HTR-8/SVneo (cell line): ENCODE data around the gene APOL2.
"Not testable (repeated sequence)": the region's sequence is repeated elsewhere in the genome, so short reads cannot be mapped to it uniquely, and the experiment has no call there.

Source experiments
- DNase-seq: peaks from one replicate; pipeline ENCODE4 v3.0.0; 2011; ENCODE audit warnings: low spot score, mixed read lengths; ENCODE audit not compliant: insufficient read length
- FAIRE-seq: peaks from 2 replicates; lab custom pipeline; 2011; peaks lifted over from hg19 to GRCh38; lab: Jason Lieb, UNC

APOL2 gene

DNA sequence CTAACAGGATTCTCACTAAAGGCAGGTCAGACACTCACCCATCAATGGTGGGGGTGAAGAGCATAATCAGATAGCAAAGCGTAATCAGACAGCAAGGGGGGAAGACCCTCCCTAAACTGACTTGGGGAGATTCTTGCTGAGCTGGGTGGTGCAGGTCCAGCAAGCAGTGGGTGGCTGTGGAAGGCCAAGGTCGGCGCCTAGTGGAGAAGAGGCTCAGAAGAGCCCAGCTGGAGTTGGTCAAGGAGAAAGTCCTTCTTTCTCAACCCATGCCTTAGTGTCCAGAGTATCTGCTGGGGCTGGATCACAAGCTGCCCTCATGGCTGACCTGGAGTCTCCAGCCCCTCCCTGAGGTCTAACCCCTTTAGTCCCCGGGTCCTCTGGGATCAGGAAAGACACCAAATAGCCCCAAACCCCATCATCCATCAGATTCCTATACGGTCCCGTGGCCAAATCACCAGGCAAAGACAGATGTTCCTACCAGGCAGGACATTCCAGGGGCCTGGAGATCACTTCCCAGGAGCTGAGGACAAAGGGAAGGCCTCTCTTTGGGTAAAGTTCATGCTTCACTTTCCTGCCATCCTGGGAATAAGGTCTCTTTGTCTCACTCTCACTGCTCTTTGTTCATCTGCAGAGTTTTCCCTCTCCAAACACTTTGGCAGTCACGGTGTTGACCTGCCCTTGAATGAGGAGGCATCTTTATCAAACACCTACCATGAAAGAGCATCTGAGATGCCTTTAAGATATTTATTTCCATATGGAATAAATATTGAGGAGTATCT lies 24.7 kb upstream of the APOL2 start:
- DNase-seq, FAIRE-seq: not testable (repeated sequence)

DNA sequence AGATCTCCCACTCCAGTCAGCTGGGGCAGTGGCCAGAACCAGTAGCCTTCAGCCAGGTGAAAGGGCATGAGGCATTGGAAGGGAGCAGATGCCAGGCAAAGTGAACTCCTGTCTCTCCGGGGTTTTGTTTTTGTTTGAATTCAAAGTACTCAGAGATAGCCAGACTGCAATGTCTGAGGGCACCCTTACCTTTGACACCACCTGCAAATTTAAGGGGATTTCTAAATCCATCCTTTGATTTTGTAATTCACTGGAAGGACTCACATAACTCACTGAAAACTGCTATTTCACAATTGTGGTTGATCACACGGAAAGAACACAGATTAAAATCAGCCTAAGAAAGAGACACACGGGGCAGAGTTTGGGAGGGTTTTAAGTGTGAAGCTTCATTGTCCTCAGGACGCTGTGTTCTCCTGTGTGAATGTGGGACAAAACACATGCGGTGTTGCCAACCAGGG lies 23.9 kb upstream of the APOL2 start:
- not testable (repeated sequence) for DNase-seq, FAIRE-seq

- DNase-seq, FAIRE-seq: not testable (repeated sequence)
These were observed 23.0 kb upstream of the APOL2 start for GRCh38 chr22:36262307-36262706.

- FAIRE-seq, result not testable (repeated sequence)
These were observed 22.3 kb upstream of the APOL2 start for GRCh38 chr22:36261675-36262074.

DNA sequence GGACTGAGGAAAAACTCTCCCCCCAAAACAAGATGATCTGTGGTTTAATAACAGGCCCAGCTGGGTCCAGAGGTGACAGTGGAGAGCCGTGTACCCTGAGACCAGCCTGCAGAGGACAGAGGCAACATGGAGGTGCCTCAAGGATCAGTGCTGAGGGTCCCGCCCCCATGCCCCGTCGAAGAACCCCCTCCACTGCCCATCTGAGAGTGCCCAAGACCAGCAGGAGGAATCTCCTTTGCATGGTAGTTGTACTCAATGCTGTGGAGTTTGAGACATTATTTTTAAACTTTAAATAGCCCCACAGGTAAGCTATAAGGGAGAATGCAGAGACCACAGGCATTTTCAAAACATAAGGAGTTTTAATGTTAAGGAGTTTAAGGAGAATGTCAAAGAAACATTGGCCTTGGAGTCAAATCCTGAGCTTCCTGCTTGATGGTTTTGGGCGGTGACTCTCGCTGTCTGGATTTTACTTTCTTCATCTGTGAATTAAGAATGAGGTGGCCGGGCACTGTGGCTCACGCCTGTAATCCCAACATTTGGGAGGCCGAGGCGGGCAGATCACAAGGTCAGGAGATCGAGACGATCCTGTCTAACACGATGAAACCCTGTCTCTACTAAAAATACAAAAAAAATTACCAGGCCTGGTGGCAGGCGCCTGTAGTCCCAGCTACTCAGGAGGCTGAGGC lies 20.4 kb upstream of the APOL2 start:
- no peak for DNase-seq
- FAIRE-seq, result no peak

More at GRCh38 chr22:36261675-36262074, 22.3 kb upstream of the APOL2 start:
- not testable (repeated sequence) for DNase-seq

- DNase-seq (no peak), FAIRE-seq (no peak)
These were observed 19.6 kb upstream of the APOL2 start for GRCh38 chr22:36258701-36259614.

GRCh38 chr22:36257948-36258670 lies 18.8 kb upstream of the APOL2 start:
- FAIRE-seq, result no peak
- no peak for DNase-seq

DNA sequence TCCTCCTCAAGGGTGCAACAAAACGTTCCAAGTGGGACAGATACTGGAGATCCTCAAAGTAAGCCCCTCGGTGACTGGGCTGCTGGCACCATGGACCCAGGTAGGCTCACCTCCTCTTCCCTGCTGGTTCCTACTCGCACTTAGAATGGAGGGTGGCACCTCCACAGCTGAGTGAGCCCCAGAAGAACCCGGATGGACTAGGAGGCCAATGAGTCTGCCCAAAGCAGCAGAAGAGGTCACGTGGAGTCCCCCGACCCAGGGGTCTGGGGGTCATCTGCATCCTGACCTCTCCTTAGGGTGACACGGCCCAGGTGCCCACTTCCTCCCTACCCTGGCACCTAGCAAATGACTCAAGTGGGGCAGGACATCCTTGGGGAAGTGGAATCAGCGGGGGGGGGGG lies 18.0 kb upstream of the APOL2 start:
- FAIRE-seq, result no peak
- no peak for DNase-seq

GRCh38 chr22:36256478-36256877 lies 17.2 kb upstream of the APOL2 start:
- DNase-seq (no peak), FAIRE-seq (no peak)

- not testable (repeated sequence) for FAIRE-seq
These were observed 16.2 kb upstream of the APOL2 start for GRCh38 chr22:36255572-36255971.

DNA sequence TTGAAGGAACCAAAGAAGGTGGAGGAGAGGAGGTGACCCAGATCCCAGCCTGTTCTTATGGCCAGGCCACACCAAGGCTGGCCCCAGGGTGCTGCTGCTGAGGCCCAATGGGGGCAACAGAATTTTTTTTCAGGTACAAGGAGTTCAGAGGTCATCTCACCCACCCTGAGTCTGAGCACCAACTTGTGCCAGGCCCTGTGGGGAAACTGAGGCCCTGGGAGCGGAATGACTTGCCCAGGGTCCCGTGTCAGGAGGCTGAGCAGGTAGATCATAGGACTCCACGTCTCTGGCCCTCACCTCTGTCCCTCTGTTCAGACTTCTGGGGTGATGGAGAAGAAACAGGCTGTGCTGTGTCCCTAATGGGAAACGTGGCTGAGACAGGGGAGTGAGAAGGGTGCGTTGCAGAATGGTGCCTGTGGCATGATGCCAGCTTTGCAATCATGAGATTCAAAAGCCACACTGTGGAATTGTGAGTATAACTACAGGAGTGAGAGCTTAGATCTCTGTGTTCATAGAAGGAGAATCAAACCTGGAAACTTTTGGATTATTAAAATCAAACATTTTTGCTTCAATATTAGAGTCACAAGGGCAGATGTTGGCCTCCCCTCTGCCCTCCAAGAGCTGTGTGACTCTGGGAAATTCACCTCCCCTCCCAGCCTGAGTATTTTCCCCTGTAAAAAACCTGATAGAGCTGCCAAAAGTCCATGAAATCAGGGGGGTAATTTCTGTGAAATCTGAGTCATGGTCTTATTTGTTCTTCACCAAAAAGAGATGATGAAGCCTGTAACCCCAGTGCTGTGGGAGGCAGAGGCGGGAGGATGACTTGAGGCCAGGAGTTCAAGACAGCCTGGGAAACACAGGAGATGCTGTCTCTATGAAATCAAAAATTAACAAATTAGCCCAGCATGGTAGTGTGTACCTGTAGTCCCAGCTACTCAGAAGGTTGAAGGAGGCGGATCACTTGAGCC lies 14.5 kb upstream of the APOL2 start:
- no peak for FAIRE-seq
- no peak for DNase-seq

More at GRCh38 chr22:36255572-36255971, 16.2 kb upstream of the APOL2 start:
- not testable (repeated sequence) for DNase-seq

DNA sequence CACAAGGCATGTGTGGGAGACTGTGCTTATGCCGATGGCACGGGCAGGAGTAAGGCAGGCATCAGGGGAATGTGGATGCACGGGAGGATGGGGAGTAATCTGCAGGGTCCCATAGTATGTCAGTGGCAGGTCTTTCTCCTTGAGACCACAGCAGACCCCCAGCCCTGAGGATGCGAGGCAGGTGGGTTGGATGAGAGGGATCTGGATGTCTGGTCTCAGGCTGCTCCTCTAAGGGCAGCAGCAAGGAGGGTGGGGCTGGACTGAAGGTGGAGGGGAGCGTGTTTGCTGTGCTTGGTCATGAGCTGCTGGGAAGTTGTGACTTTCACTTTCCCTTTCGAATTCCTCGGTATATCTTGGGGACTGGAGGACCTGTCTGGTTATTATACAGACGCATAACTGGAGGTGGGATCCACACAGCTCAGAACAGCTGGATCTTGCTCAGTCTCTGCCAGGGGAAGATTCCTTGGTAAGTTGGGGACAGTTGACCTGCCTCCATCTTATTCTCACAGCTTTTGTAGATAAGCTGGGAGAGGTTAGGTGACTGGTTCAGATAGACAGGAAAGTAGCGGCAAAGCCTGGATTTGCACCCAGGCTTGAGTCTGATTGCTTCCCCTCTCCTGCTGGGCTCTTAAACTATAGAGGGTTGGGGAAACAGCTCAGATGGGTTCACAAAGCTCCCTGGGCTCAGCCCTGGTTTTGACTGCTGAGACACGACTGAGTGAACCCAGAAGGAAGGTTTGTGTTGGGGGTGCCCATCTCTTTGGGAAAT lies 13.6 kb upstream of the APOL2 start, which contains the start of gene APOL1:
Gene APOL1, plus strand, starts transcription at position 380 of the 769 bp plus-strand sequence. CDS start 1,823 bp downstream, outside the sequence.
- FAIRE-seq (peak; percentile 28), DNase-seq (no peak)

- DNase-seq, FAIRE-seq: not testable (repeated sequence)
These were observed 12.8 kb upstream of the APOL2 start for GRCh38 chr22:36251979-36252608.

DNA sequence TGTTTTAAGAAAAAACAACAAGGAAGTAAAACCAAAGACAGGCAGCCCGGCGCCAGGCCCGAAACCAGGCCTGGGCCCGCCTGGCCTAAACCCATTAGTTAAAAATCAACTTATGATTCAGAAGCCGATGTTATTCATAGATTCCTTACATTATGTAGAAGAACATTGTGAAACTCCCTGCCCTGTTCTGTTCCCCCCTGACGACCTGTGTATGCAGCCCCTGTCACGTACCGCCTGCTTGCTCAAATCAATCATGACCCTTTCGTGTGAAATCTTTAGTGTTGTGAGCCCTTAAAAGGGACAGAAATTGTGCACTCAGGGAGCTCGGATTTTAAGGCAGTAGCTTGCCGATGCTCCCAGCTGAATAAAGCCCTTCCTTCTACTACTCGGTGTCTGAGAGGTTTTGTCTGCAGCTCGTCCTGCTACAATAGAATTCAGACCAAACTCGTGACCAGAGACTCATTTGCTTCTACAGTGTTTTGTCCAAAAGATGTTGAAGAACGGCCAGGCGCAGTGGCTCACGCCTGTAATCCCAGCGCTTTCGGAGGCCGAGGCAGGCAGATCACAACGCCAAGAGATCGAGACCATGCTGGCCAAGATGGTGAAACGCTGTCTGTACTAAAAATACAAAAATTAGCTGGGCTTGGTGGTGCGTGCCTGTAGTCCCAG lies 11.1 kb upstream of the APOL2 start:
- not testable (repeated sequence) for FAIRE-seq, DNase-seq

- FAIRE-seq (no peak), DNase-seq (no peak)
These were observed 9.8 kb upstream of the APOL2 start for GRCh38 chr22:36249160-36249559.

- DNase-seq (no peak), FAIRE-seq (no peak)
These were observed 8.6 kb upstream of the APOL2 start for GRCh38 chr22:36247955-36248354.

- no peak for DNase-seq
- FAIRE-seq, result no peak
These were observed 7.4 kb upstream of the APOL2 start for GRCh38 chr22:36246718-36247117.
